Stimulated activated CD4-positive, alpha-beta T cell treated with anti-CD3 and anti-CD28 coated beads, TNF-alpha, amount 100 ng/mL, for 4 hours (primary cell): Measurements from ENCODE around the gene RBM14.
A peak's percentile ranks its signal among the peaks of the same experiment; 100 is the strongest.
"Not testable (repeated sequence)": the region's sequence is repeated elsewhere in the genome, so short reads cannot be mapped to it uniquely, and the experiment has no call there.

Experiments used
- DNase-seq, 3 experiments: peaks; one replicate each; pipeline ENCODE4 v3.0.0-alpha.2; 2020; ENCODE audit warnings: low read depth in 3 of 3

The RBM14 gene

GRCh38 chr11:66616379-66617154 lies at the start of gene RBM14:
TSS of gene RBM14 (plus strand) at chr11:66616630. CDS start at chr11:66616721, 91 bp downstream.
- DNase-seq = peak; percentile 92 to 98 (median 95)

- DNase-seq = no peak
Observed at GRCh38 chr11:66567787-66568123, 48.7 kb upstream of the RBM14 start.

- DNase-seq = peak; percentile 46 to 58 (median 50)
Observed at GRCh38 chr11:66568124-66568916, 48.1 kb upstream of the RBM14 start, which contains the start of gene CTSF. TSS of gene CTSF (minus strand) at chr11:66568606. CDS start at chr11:66568486, 120 bp downstream.

- no peak for DNase-seq
Observed at GRCh38 chr11:66569076-66569475, 47.4 kb upstream of the RBM14 start.

GRCh38 chr11:66570079-66570849 lies 46.2 kb upstream of the RBM14 start:
- DNase-seq = no peak

GRCh38 chr11:66570850-66571180 lies 45.6 kb upstream of the RBM14 start:
- no peak for DNase-seq

GRCh38 chr11:66579017-66579606 lies 37.3 kb upstream of the RBM14 start:
- DNase-seq = peak; percentile 66 to 72 (median 67)

GRCh38 chr11:66580803-66581202 lies 35.6 kb upstream of the RBM14 start:
- DNase-seq = no peak

- DNase-seq = no peak
Observed at GRCh38 chr11:66581261-66581660, 35.2 kb upstream of the RBM14 start.

GRCh38 chr11:66582565-66583147 lies 33.8 kb upstream of the RBM14 start:
- not testable (repeated sequence) for DNase-seq

- not testable (repeated sequence) for DNase-seq
Observed at GRCh38 chr11:66585447-66585846, 31.0 kb upstream of the RBM14 start.

GRCh38 chr11:66586136-66586535 lies 30.3 kb upstream of the RBM14 start:
- no peak for DNase-seq

GRCh38 chr11:66589315-66589714 lies 27.1 kb upstream of the RBM14 start:
- DNase-seq = not testable (repeated sequence)

- no peak for DNase-seq
Observed at GRCh38 chr11:66589996-66590675, 26.3 kb upstream of the RBM14 start.

- DNase-seq = no peak
Observed at GRCh38 chr11:66591175-66591574, 25.3 kb upstream of the RBM14 start.

GRCh38 chr11:66592457-66593302 lies 23.8 kb upstream of the RBM14 start, which contains the start of the genes CCDC87 and CCS:
TSS of gene CCDC87 (minus strand) at chr11:66593063. CDS start at chr11:66593015, 48 bp downstream.
TSS of gene CCS (plus strand) at chr11:66593185. CDS start at chr11:66593262, 77 bp downstream.
- DNase-seq = peak; percentile 96 to 98 (median 98)

- DNase-seq = no peak
Observed at GRCh38 chr11:66593303-66593635, 23.2 kb upstream of the RBM14 start.

- DNase-seq = no peak
Observed at GRCh38 chr11:66593650-66594049, 22.8 kb upstream of the RBM14 start.

- DNase-seq = no peak
Observed at GRCh38 chr11:66595245-66595904, 21.1 kb upstream of the RBM14 start.
